ENCODE results near the gene AKIP1. TPM values are rescaled to one million over a fixed set of nuclear protein-coding genes. Genes with fewer than 3 reads are reported as not detected.

AKIP1 gene
- total RNA-seq, 1 experiment from 2014 or later, result 30.3 TPM

DNA sequence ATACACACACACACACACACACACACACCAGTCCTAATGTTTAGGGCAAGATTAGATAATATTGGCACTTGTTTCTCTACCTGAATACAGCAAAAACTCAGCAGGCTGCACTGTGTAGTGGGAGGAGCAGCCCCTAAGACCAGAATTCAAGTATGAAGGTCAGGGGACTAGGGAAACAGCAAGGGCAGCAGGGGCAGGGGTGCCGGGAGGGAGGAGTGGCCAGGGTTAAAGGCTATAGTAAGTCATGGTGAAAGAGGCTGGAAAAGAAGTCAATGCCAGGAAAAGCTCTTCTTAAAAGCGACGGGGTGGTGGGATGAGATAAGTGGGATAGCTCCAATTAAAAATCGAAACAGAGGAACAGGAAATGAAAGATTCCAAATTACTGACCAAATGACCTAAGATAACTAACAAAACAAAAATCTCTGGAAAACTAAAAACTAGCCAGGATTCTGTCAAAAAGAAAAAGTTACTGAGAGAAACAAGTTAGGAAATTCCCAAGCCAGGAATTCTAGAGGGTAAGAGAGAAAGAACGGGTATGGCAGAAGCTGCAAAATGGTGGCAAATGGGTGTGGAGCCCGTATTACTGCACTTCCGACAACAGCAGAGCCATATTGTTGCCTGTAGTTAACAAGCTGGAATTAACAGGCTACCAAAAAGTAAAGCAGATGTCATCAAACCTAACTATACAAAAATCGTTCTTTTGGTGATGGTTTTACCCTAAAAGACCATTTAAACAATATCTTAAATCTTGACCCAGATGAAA, 30.5 kb downstream of the AKIP1 start:
- no peak for ATAC-seq
- BruUV-seq (replicated peaks), result no TSS peak
- Histone ChIP-seq H3K27ac (ENCODE audit: low read depth, low read length) (no peak overlapping the region), H3K9ac (ENCODE audit: low read length) (no peak overlapping the region), H3K9me3 (ENCODE audit: control insufficient read depth in 1 of 2, insufficient read depth in 1 of 2, low read depth in 1 of 2, low read length in 2 of 2) (no peaks in the 10 kb centered on the region), H3K4me3 (replicated peaks in 1 of 2; ENCODE audit: low read depth in 1 of 2, low read length in 2 of 2) (no peak overlapping the region), H3K27me3 (ENCODE audit: insufficient read depth, low read length) (no peaks in the 10 kb centered on the region), H3K79me2 (ENCODE audit: insufficient read depth, low read length) (no peaks in the 10 kb centered on the region), H3K9me2 (ENCODE audit: insufficient read depth) (no peaks in the 10 kb centered on the region), H3K36me3 (ENCODE audit: control insufficient read depth in 1 of 2, insufficient read depth in 2 of 2, low read length in 2 of 2) (no peaks in the 10 kb centered on the region), H3K4me2 (ENCODE audit: low read length) (no peak overlapping the region), H2AFZ (ENCODE audit: low read depth, low read length, poor library complexity, severe bottlenecking) (no peak overlapping the region), H4K20me1 (ENCODE audit: insufficient read depth) (no peaks in the 10 kb centered on the region), H3K4me1 (ENCODE audit: control insufficient read depth in 1 of 2, insufficient read depth in 2 of 2, low read length in 2 of 2) (no peaks in the 10 kb centered on the region)
- intact Hi-C loops (cut with micrococcal nuclease), result no loop called here
- ChIA-PET RAD21 (ENCODE audit: low non-redundant PET in 1 of 2, low total read pairs in 2 of 2, uncharacterized antibody in 2 of 2, unreplicated experiment in 2 of 2) (no interaction called here), POLR2A (no interaction called here), CTCF (interaction anchor here (1.3 kb wide), 1 partner anchor 18 kb away, joined by 5 read pairs; no protein-coding TSS in a partner anchor)
- no peak for DNase-seq (ENCODE audit: low read depth, low spot score)
- TF ChIP-seq POLR2A (IDR thresholded peaks at IDR 0.05; ENCODE audit: borderline replicate concordance, extremely low read depth, insufficient read depth, insufficient read length) (no peak), CEBPB (IDR thresholded peaks at IDR 0.05; ENCODE audit: low read depth) (no peak), EGR1 (IDR thresholded peaks at IDR 0.05; ENCODE audit: low read depth) (no peak), ELF1 (IDR thresholded peaks at IDR 0.05; ENCODE audit: borderline replicate concordance, low read depth) (no peak)

DNA sequence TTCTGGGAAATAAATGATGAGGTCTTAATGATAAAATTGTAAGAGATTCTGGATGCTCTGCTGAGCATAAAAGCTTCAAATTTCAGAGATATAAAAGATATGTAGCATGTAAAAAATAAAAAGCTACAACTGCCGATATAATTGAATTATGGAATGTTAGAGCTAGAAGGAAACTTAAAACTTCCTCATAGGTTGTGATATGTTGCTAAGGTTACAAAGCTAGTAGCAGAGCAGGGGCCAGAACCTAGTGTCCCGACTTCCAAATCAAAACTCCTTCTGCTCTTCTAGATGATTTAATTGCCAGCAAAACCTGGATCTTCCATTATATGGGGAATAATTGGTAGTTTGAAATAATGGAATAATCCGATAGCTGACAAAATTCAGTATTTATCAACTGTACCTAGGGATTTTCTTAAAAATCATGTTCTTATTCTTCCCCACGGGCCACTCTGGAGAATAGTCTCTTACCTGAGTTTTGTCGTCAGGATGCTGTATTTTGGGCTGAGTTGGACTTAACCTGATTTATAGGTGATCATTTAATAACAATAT, 31.6 kb downstream of the AKIP1 start, which contains the start of gene ASCL3:
Gene ASCL3, minus strand, starts transcription at position 499 of the 549 bp plus-strand sequence. CDS start 4,855 bp downstream, outside the sequence.
- POLR2A ChIA-PET, result no interaction called here
- DNase-seq (ENCODE audit: low read depth, low spot score) (no peak), ATAC-seq (no peak)
- intact Hi-C loops (cut with micrococcal nuclease), result no loop called here
- Histone ChIP-seq H3K9me2 (ENCODE audit: insufficient read depth) (no peaks in the 10 kb centered on the region), H3K9ac (ENCODE audit: low read length) (no peak within 1 kb of the TSS), H3K27me3 (ENCODE audit: insufficient read depth, low read length) (no peaks in the 10 kb centered on the region), H3K27ac (ENCODE audit: low read depth, low read length) (no peak within 1 kb of the TSS), H4K20me1 (ENCODE audit: insufficient read depth) (no peaks in the 10 kb centered on the region), H3K9me3 (ENCODE audit: control insufficient read depth in 1 of 2, insufficient read depth in 1 of 2, low read depth in 1 of 2, low read length in 2 of 2) (no peaks in the 10 kb centered on the region), H3K36me3 (ENCODE audit: control insufficient read depth in 1 of 2, insufficient read depth in 2 of 2, low read length in 2 of 2) (no peaks in the 10 kb centered on the region; a peak in 1 of 4 replicates), H3K4me1 (ENCODE audit: control insufficient read depth in 1 of 2, insufficient read depth in 2 of 2, low read length in 2 of 2) (no peaks in the 10 kb centered on the region), H3K4me3 (replicated peaks in 1 of 2; ENCODE audit: low read depth in 1 of 2, low read length in 2 of 2) (no peak within 1 kb of the TSS), H3K4me2 (ENCODE audit: low read length) (no peak within 1 kb of the TSS), H2AFZ (ENCODE audit: low read depth, low read length, poor library complexity, severe bottlenecking) (no peak within 1 kb of the TSS), H3K79me2 (ENCODE audit: insufficient read depth, low read length) (no peaks in the 10 kb centered on the region)
- TF ChIP-seq CEBPB (IDR thresholded peaks at IDR 0.05; ENCODE audit: low read depth), result no peak
- no peak for TF ChIP-seq YY1 (IDR thresholded peaks at IDR 0.05; ENCODE audit: extremely low read depth, insufficient replicate concordance, low read depth, low read length)
- TF ChIP-seq ELF1 (IDR thresholded peaks at IDR 0.05; ENCODE audit: borderline replicate concordance, low read depth), result no peak
- no peak for TF ChIP-seq EZH2 (IDR thresholded peaks at IDR 0.05)
- TF ChIP-seq, protein P1, sequence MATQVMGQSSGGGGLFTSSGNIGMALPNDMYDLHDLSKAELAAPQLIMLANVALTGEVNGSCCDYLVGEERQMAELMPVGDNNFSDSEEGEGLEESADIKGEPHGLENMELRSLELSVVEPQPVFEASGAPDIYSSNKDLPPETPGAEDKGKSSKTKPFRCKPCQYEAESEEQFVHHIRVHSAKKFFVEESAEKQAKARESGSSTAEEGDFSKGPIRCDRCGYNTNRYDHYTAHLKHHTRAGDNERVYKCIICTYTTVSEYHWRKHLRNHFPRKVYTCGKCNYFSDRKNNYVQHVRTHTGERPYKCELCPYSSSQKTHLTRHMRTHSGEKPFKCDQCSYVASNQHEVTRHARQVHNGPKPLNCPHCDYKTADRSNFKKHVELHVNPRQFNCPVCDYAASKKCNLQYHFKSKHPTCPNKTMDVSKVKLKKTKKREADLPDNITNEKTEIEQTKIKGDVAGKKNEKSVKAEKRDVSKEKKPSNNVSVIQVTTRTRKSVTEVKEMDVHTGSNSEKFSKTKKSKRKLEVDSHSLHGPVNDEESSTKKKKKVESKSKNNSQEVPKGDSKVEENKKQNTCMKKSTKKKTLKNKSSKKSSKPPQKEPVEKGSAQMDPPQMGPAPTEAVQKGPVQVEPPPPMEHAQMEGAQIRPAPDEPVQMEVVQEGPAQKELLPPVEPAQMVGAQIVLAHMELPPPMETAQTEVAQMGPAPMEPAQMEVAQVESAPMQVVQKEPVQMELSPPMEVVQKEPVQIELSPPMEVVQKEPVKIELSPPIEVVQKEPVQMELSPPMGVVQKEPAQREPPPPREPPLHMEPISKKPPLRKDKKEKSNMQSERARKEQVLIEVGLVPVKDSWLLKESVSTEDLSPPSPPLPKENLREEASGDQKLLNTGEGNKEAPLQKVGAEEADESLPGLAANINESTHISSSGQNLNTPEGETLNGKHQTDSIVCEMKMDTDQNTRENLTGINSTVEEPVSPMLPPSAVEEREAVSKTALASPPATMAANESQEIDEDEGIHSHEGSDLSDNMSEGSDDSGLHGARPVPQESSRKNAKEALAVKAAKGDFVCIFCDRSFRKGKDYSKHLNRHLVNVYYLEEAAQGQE (IDR thresholded peaks at IDR 0.05; ENCODE audit: low read depth), result no peak
- CTCF ChIA-PET, result interaction anchor here (1.3 kb wide), 1 partner anchor 17 kb away, joined by 5 read pairs; no protein-coding TSS in a partner anchor
- BruUV-seq (replicated peaks), result no TSS peak
- RAD21 ChIA-PET (ENCODE audit: low non-redundant PET in 1 of 2, low total read pairs in 2 of 2, uncharacterized antibody in 2 of 2, unreplicated experiment in 2 of 2), result no interaction called here
